GM21825 (cell line): ENCODE results near the gene GRM3.

ENCODE experiments used
- ATAC-seq: cut with Tn5 transposase; IDR thresholded peaks from one replicate; pipeline ENCODE4 v1.9.1; 2021; ENCODE audit warnings: mild to moderate bottlenecking, moderate library complexity; ENCODE audit not compliant: unreplicated experiment

Gene GRM3

DNA sequence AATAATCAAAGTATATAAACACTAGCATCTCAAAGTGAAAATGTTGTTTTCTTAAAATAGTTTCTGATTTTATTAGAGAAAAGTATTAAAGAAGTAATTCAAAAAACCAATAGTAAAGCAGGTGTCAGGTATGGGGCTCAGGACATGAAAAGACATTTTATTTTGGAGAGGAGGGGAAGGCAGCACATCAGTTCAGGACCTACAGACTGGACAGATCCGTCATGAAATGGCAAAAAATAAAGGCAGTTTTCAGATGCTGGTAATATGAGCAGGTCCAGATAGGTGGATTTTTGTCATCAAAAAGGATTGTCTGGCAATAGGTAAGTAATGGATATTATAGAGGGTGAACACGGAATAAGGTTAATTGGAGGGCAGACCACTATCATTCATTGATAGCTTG is 49.0 kb downstream of the GRM3 start:
- no peak for ATAC-seq

DNA sequence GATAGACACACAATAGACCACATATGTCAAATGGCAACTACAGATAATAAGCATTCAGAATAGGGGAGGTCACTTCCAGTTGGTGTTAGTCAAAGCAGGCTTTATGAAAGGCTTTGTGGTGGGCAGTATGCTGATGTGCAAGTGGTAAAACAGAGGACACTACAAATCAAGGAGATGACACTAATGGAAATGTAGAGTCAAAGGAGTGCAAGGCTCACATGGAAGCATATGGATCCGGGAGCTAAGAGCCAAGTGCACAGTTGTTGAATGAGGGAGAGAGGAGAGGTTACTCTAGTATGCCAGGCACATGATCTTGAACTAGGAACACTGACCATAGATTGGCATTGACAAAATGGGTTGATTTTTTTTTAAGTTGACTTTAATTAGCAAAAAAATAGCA is 62.7 kb downstream of the GRM3 start:
- ATAC-seq: no peak

DNA sequence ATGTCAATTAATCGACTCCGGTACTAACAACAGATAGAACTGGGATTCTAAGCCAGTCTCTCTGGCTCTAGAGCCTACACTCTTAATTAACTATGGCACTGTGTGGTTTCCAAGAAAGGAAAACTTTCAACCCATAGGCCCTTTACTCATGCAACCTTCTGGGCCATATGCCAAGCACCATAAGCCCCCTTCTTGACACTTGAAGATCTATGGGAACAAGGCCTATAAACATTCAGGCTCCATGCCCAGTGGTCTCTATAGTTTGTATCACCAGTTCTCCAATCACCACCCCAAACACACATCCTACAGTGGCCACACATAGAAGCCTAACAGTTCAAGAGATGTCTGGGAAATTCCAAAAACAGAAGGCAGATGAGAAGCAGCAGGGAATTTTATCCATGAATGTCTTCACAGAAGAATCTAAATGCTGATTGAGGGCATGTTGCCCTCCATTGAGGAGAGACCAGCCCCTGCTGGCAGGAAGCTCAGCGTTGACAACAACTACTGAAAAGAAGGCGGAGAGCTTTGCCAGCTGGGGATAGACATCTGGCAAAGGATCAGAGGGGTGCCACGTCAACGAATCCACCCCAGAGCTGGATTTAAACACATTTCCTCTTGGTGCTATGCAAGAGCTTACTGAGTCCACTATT is 64.4 kb downstream of the GRM3 start:
- no peak for ATAC-seq

DNA sequence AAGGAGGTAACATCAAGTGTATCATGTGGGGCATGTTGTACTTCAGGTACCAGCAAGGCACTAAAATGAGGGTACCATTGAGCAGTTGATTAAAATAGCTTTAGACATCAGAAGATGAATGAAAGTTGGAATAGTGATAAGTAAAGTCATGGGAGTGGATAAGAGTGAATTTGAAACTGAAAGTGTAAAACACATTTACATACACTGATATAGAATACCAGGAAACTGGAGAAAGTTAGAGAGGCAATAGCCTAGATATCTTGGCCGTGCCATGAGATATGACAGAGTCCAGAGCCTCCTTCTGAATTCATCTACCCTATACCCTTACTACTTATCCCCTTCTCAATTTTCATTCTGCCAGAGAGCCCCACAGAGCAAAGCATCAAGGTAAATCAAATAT is 76.6 kb downstream of the GRM3 start:
- no peak for ATAC-seq

DNA sequence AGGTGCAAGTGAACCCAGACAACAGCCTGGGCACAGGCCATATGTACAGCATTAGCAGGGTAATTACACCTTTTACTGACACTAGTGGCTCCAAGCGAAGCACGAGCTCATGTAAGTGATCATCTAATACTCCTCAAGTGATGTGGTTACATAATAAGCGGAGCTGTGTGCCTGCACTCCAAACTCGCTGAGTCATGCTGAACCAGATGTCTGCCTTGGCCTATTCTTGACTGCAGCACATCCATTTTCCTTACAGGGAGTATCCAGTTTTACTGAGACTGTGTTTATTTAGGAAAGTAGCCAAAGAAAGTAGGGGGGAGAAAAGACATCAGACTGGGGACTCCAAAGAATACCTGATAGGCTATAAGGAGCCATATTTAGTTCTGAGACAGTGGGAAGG is 90.1 kb downstream of the GRM3 start:
- no peak for ATAC-seq

DNA sequence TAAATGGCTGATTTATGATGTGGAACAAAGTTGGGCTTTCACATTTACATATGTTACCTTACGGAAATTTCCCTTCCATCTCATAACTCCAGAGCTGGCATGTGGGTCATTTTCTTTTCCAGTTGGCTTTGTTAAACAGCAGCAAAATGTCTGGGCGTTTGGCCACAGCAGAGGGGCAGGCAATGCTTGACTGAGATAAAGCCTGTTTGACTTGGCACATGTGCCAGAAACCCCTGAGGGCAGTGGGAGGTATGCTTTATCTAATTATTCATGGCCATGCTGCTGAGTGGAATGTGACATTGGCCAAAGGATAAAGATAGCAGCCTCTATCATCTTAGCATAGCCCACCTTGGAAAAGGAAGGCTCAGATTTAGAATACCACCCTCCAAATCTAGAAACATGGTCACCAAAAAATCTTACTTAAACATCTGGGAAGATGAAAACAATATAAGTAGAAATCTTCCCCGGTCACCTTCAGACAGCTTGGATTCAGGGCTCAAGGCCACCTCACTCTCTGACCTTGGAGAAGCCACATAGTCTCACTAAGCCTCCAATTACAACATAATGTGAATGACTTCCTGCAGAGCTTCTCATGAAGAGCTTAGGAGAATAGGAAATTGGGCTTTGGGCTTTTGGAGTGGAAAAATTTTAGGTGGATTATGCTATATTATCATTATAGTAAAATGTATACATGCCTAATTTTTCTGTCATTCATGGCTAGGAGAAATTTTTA is 101.5 kb downstream of the GRM3 start:
- no peak for ATAC-seq

DNA sequence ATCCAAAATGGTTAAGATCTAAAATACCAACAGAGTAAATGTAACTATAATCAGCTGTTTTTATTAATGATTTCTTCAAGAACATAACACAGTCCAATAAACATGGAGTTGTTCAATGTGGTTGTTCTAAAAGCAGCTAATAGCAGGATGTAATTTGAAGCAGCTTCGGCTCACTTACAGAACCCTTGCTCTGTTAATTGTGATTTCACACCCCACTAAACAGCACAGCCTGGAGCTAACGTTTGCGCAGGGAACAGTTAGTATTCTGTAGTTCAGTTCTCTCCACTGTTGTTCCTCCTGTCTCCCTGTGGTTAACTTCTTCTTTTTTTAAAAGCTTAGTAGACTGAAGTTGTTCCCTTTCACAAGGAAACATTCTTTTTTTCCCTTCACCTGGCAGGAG is 104.0 kb downstream of the GRM3 start:
- ATAC-seq: no peak

DNA sequence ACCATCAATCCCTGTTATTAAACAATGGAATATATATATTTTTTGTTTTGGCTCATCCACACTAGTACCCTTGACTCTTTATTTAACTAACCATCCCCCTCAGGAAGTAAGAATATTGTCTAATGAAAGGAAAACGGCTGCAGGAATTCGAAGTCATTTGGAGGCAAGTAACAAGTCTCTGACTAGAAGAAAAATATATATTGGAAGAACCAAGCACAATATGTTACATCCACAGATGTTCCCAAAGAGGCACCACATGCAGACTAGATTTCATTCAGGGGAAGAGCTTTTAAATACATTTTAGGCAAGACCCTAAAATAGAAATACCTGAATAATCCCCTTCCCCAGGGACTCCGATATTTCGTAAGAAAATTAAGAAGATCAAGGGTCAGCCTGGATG is 104.5 kb downstream of the GRM3 start:
- ATAC-seq: no peak

DNA sequence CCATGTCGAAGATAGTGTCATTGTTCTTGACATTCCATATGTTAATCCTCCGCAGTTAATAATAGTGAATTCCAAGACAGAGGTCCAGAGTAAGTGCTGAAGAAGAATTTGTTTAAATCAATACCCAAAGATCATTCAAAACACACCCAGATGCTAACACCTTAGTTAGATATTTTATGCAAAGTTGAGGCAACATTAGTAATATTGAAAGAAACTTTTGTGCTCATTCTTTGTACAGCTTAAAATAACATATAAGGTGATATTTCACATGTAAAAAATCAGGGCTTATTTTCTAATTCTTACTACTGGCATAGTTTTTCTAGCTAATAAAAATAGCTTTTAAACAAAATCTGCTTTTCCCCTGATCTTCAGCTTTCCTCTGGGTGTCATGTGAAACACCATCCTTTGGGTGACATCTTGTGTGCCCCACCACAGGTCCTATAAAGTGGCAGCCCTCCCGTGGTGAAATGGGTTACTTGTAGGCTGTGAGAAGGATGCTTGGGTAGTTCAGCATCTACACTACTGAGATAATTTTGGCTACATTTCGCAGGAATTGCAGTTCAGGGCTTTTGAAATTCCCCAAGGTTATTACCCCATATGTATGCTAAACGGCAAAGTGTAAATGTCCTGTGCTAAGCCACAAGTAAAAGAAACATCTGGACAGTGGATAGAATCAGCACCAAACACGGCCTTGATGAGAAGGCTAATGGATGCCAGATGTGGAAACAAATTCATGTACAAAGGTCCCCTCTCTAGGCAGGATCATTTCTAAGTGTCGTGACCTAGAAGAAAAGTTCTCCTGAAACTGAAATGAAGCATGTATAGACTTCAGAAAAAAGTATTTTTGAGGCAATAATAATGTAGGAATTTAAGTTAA is 105.4 kb downstream of the GRM3 start:
- no peak for ATAC-seq

DNA sequence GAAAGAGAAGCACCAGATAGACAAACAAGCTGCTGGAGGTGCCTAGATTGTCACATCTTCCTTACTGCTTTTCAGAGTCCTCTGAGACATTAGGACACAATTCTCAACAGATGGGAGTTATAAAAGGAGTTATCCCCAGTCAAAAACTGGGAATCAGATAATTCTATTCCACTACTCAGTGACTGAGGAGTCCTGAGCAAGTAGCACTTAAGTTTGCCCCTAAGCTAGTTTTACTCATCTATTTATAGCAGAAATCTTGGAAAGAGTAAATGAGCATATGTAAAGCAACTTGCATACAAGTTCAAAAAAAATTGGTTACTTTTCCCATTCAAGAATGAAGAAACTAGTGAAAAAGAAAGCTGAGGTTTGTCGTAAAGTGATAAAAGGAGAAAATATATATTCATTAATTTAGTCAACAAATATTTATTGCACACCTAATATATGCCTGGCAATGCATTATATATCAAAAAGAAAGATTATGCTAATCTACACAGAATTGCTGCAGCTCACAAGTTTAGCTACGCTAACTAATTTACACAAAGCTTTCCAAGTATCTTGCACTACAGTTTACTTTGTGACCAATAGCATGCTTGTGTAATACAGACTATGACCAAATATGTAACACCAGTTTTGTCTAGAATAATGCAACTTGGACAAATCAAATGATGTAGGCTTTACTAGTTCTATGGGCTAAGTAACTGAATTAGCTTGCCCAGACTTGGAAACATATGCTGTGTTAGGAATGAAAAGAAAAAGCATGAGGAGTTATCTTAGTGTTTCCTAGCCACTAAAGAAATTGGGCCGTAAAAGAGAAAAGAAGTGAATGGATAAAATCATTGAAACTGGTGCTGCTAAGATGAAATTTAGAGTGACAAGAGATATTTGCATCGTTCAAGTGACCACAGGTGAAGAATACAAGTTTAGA is 106.3 kb downstream of the GRM3 start:
- no peak for ATAC-seq

DNA sequence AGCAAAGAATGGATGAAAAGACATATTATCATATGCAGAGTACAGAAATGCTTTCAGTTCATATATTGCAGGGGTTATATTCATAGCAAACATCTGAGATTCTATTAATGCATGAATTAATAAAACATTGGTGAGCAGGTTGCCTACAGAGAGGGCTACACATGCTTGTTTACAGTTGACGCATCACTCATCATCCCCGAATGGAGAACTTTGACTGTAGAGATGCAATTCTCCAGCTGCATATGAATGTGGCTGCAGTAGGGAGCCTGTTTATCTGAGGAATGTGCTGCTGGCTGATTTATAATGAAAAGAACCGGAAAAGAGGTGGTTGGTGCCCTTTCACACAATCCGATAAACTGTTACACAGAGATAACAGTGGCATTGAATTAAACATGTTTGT is 116.5 kb downstream of the GRM3 start:
- no peak for ATAC-seq

DNA sequence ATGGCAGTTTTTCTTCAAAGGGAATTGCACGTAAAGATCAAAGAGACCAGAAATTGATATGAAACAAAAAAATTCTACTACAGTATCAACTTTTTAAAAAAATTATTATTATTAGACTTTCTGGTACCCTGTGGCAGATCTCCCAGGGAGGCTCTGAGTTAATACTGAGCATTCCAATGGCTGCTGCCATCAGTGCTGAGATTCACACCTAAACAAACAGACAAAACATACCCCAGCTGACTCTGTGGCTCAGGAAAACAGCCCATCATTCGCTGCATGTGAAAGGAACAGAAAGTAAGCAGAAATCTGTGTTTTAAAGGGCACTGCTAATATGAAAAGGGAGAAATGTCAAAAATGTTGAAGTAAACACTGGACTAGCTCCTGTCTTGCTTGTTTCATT is 118.4 kb downstream of the GRM3 start:
- ATAC-seq: no peak

DNA sequence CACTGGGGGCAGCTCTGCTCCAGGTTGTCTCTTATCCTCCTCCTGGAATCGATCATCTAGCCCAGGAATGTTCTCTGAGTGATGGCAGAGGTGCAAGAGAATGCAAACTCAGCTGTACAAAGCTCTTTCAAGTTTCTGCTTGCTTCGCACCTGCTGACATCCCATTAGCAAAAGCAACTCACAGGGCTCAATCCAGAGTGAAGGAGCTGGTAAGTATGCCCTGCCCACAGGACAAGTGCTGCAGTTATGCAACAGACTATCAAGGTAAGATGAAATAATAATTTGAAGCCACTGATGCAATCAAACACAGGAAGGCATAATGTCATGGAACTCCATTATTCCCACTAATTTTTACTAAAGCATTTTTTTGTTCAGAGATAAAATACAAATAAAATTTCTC is 122.2 kb downstream of the GRM3 start:
- ATAC-seq: no peak

DNA sequence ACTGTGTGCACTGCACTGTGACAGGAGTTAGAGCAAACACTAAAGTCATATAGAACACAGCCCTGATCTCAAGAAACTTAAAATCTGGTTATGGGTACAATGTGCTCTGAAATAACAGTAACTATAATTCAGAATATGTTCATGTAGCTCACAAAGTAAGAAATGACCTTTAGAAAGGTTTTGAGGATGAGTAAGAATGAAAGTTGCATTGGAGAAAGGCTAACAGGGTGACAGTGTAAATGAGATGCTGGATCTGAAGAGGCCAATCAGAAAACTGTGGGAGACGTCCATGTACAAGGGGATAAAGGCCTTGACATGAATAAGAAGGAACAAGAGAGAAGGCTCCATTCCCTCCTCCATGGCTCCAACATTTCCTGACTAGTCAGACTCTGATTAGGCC is 124.7 kb downstream of the GRM3 start:
- ATAC-seq: no peak

DNA sequence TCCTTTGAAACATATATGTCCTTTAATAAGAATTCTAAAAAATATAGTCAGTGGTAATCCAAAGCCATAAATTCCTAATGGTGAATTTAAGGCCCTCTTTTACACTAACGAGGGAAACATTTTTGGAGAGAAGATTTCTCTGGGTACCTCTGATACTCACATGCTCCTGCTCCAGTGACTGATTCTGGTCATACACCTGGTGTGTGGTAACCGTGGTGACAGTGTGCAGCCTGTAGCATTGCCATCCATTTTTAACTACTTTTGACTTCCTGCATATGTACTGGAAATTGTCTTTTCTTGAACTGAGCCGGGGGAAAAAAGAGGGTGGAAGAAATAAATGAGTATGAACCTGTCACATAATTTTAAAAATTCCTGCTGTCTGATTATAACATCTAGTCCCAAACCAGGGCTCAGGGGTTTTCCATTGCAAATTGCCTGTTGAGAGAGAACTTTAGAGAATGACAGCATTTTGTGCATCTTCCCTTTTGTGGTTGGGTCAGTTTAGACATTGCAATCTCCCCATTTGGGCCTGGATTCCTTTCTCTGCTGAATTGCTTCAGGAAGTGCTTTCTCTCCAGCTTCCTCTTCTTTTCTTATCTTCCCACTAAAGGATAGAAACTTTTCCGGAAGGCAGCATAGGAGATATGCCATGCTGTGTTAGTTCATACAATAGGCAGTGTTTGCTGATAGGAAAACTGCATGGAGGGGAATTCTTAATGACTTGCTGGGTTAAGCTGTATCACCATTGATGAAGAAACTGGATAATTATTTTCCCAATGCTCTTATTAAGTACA is 125.5 kb downstream of the GRM3 start:
- peak; percentile 89 for ATAC-seq

DNA sequence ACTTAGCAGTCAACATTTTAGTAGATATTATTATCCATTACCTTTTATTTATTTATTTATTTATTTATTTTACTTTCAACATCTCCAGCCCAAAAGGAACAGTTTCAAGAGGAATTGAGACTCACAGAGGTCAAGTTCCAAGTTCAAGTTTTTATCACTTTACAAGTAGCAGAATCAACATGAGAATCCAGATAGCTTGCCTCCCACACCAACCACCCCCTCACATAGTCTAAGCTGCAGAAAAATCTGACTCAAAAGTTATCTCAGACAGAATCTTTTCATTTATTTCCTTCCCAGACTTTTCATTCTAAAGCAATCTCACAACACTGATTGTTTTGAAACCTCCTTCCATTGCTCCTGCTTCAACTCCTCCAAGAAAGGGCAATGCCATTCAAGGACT is 129.6 kb downstream of the GRM3 start:
- no peak for ATAC-seq

DNA sequence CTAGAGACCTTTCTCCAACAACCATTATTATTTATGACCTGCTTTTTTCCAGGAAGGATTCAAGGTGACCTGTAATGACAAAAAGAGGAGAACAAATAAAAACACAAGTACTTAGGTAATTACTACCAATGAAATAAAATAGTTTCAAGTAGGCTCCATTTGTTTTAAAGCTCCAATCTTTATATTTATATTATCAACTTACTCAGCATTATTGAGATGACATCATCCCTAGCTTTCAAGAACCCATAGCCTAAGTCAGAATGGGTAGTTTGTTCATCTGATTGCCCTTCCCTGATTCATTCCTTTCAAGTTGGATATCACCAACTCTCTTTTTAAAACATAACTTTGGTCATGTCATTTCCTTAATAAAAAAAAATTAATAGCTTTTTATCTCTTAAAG is 131.5 kb downstream of the GRM3 start:
- no peak for ATAC-seq

DNA sequence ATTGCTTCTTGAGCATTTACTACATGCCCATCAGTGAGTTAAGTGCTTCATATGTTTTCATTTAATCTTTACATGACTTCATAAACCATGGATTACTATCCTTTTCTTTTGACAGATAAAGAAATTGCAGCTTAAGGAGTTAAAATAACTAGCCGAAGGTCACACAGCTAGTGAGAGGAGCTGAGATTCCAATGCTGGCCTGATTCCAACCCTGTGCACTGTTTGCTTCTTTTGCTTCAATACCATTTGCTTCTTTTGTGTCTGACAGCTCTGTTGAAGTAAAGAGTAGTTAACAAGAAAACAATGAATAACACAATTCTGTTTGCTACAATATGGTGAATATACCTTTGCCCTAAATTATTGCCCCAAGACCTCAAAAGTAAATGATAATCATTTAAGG is 132.4 kb downstream of the GRM3 start:
- ATAC-seq: no peak

DNA sequence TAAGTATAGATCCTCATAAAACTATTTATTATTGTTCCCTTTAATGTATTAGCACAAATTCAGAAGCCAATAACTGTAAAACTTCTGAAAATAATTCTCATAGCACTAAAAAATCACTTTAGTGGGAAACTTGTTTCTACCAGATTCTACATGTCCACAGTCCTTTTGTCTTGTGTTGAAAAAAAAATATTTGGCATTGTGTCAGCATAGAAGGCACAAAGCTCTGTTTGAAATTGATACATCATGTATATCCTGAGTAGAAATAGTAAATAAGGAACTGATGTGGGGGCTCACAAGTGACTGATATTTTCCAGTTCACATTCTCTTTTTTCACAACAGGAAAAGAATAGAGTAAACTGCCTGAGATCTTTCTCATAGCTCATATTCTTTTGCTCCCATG is 134.6 kb downstream of the GRM3 start:
- no peak for ATAC-seq

DNA sequence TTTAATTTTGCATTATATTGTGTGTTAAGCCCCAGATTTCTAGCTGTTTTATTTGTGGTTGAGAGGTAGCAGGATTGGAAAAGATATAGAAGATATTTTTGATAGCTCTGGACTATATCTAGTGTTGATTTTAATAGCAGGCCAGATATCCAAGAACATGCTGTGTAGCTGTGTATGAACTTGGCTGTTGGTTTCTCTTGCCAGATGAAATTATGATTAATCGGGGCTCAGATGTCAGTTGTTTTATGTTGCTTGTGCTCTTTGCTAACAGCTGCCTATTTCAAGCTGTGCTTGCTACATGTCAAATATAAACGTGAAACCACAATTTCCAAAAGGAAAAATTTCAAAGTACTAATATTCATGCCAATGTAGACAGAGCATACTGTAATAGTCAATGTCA is 141.1 kb downstream of the GRM3 start:
- no peak for ATAC-seq
